DOHH2 (cell line): Measurements from ENCODE around the gene TNFSF4.

ENCODE experiments used
- H3F3A ChIP-seq: fragments of 200-600 bp; sonication (generic), shearing (Covaris generic); 2 replicates; pipeline ENCODE4 v1.6.0; 2016; ENCODE audit warnings: antibody characterized with exemption, mild to moderate bottlenecking; ENCODE audit not compliant: control insufficient read depth, insufficient read depth
- H3K27ac ChIP-seq: fragments of 200-600 bp; sonication (generic); 2 replicates; pipeline ENCODE4 v1.5.1; 2014; ENCODE audit warnings: low read depth, mild to moderate bottlenecking, low read length, moderate library complexity
- H3K27me3 ChIP-seq: fragments of 200-600 bp; sonication (generic); 2 replicates; pipeline ENCODE4 v1.6.1; 2014; ENCODE audit warnings: mild to moderate bottlenecking, low read length, mixed read lengths; ENCODE audit not compliant: control insufficient read depth
- H3K36me3 ChIP-seq: fragments of 200-600 bp; sonication (generic); 2 replicates; pipeline ENCODE4 v1.6.1; 2014; ENCODE audit warnings: mild to moderate bottlenecking, low read length, moderate library complexity, mixed read lengths; ENCODE audit not compliant: control insufficient read depth
- H3K4me1 ChIP-seq: fragments of 200-600 bp; sonication (generic); 2 replicates; pipeline ENCODE4 v1.6.1; 2014; ENCODE audit warnings: mild to moderate bottlenecking, low read length, mixed read lengths; ENCODE audit not compliant: control insufficient read depth
- H3K4me2 ChIP-seq: fragments of 200-600 bp; sonication (generic); 2 replicates; pipeline ENCODE4 v1.6.0; 2014; ENCODE audit warnings: mild to moderate bottlenecking, low read length, moderate library complexity
- H3K4me3 ChIP-seq: fragments of 200-600 bp; sonication (generic); 2 replicates; pipeline ENCODE4 v1.5.1; 2014; ENCODE audit warnings: mild to moderate bottlenecking, low read length, mixed read lengths
- H3K79me2 ChIP-seq: fragments of 200-600 bp; sonication (generic); 2 replicates; pipeline ENCODE4 v1.6.1; 2014; ENCODE audit warnings: mild to moderate bottlenecking, low read length, mixed read lengths; ENCODE audit not compliant: control insufficient read depth
- H3K9me2 ChIP-seq: fragments of 200-600 bp; sonication (generic); replicated peaks from 2 replicates; pipeline ENCODE4 v1.6.1; 2014; ENCODE audit warnings: mild to moderate bottlenecking, low read length, mixed read lengths; ENCODE audit not compliant: control insufficient read depth
- H3K9me3 ChIP-seq: fragments of 200-600 bp; sonication (generic); 2 replicates; pipeline ENCODE4 v1.6.1; 2014; ENCODE audit warnings: antibody characterized with exemption, low read length, mixed read lengths; ENCODE audit not compliant: control insufficient read depth, insufficient read depth
- H4K20me1 ChIP-seq: fragments of 200-600 bp; sonication (generic); 2 replicates; pipeline ENCODE4 v1.6.0; 2014; ENCODE audit warnings: low read depth, mild to moderate bottlenecking, antibody characterized with exemption, low read length, moderate library complexity; ENCODE audit not compliant: control insufficient read depth, insufficient read depth
- EZH2phosphoT487 ChIP-seq: fragments of 200-600 bp; sonication (generic); IDR thresholded peaks from 2 replicates; pipeline ENCODE4 v1.6.1; 2017; ENCODE audit warnings: borderline replicate concordance, mild to moderate bottlenecking, antibody characterized with exemption, low read length, moderate library complexity, mixed read lengths
- TF ChIP-seq, protein P1 (sequence below): fragments of 200-600 bp; sonication (generic); IDR thresholded peaks from one replicate; pipeline ENCODE4 v1.5.1; 2014; ENCODE audit warnings: antibody characterized with exemption, mild to moderate bottlenecking, low read depth, low read length; ENCODE audit not compliant: poor library complexity, severe bottlenecking

TNFSF4 gene

DNA sequence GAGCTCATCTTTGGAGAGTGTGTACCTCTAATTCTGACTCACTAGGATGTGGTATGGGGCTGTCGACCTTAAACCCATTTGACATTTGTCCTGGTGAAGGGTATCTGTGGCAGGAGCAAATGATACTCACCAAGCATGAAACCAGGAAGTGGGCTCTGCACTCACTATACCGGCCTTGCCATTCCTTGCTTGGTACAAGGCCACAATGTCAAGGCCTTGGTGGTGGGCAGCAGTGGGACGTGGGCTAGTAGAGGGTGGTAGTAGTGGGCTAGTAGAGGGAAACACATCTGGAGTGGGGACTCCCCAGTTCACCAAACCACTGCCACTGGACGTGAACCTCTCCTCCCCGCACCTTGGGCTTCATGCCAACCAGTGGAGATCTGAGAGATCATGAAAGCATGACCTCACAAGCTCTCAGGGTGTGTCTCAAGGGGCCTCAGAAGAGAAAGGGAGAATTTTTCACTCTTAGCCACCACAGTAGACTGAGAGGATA, 11.5 kb downstream of the TNFSF4 start:
- H3K9me2 ChIP-seq = no peaks in the 10 kb centered on the region
- no peak overlapping the region for H3K4me3 ChIP-seq
- no peaks in the 10 kb centered on the region for H4K20me1 ChIP-seq
- no peak overlapping the region for H3K4me2 ChIP-seq
- no peak overlapping the region for H3K27ac ChIP-seq
- no peaks in the 10 kb centered on the region for H3K27me3 ChIP-seq
- TF ChIP-seq, protein P1, sequence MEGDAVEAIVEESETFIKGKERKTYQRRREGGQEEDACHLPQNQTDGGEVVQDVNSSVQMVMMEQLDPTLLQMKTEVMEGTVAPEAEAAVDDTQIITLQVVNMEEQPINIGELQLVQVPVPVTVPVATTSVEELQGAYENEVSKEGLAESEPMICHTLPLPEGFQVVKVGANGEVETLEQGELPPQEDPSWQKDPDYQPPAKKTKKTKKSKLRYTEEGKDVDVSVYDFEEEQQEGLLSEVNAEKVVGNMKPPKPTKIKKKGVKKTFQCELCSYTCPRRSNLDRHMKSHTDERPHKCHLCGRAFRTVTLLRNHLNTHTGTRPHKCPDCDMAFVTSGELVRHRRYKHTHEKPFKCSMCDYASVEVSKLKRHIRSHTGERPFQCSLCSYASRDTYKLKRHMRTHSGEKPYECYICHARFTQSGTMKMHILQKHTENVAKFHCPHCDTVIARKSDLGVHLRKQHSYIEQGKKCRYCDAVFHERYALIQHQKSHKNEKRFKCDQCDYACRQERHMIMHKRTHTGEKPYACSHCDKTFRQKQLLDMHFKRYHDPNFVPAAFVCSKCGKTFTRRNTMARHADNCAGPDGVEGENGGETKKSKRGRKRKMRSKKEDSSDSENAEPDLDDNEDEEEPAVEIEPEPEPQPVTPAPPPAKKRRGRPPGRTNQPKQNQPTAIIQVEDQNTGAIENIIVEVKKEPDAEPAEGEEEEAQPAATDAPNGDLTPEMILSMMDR = no peak
- TF ChIP-seq EZH2phosphoT487 = no peak
- no peaks in the 10 kb centered on the region for H3K79me2 ChIP-seq
- no peaks in the 10 kb centered on the region for H3K4me1 ChIP-seq
- no peaks in the 10 kb centered on the region for H3K9me3 ChIP-seq
- H3K36me3 ChIP-seq = no peaks in the 10 kb centered on the region
- no peaks in the 10 kb centered on the region for H3F3A ChIP-seq

DNA sequence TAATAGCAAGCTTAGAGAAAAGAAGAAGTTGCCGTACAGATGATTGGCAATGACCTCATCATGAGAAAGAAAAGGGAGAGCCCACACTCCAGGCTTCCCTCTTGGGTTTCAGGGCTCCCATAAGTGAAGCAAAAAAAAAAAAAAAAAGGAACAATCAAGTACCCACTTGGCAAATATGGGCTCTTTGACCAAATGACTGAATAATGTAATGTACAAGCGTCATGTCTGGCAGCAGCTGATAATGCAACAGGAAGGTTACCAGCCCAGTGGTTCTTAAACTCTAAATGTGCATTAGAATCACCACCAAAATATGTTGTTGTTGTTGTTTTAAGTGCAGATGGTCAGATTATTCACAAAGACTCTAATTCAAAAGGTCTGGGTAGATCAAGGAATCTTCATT, 13.5 kb downstream of the TNFSF4 start:
- no peak for TF ChIP-seq EZH2phosphoT487
- TF ChIP-seq, protein P1 = no peak
- Histone ChIP-seq H3K4me3 (no peak overlapping the region), H3K9me3 (no peaks in the 10 kb centered on the region), H3K4me2 (no peak overlapping the region), H4K20me1 (no peaks in the 10 kb centered on the region), H3K36me3 (no peaks in the 10 kb centered on the region), H3K79me2 (no peaks in the 10 kb centered on the region), H3K27ac (no peak overlapping the region), H3K9me2 (no peaks in the 10 kb centered on the region), H3K27me3 (no peaks in the 10 kb centered on the region), H3F3A (no peaks in the 10 kb centered on the region), H3K4me1 (no peaks in the 10 kb centered on the region)

DNA sequence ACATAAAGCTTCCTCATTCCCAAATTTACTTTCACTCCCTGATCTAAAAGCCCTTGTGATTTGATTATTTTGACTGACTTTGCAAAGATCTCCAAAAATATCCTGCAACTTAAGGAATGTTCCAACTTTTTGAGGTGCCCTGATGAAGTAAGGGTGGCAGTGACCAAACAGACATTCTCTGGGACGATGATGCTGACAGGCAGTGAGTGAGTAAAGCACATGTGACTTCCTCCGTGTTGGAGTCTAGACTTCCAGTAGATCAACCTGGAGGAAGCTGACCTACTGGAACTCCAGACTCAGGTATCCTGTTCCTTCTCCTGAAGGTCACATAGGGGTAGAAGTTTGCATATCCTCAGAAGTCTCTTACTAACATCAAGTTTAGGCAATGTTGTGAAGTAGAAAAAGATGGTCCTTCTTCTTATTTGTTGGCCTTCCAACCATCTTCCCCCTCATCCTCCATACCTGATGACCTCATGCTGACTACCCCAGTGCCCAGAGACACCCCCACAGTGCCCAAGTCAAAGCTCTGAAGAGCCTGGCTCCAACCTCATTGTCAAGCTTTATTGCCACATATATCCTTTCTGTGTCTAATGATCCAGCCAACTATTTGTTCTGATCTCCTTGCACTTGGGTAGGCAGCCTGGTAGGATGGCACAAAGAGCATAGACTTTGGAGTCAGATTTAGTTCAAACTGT, 16.0 kb downstream of the TNFSF4 start:
- Histone ChIP-seq H3K27me3 (no peaks in the 10 kb centered on the region), H3K79me2 (no peaks in the 10 kb centered on the region), H4K20me1 (no peaks in the 10 kb centered on the region)

More for the DNA sequence above, 16.0 kb downstream of the TNFSF4 start:
- no peaks in the 10 kb centered on the region for H3K36me3 ChIP-seq
- TF ChIP-seq EZH2phosphoT487 = no peak
- TF ChIP-seq, protein P1 = no peak
- no peaks in the 10 kb centered on the region for H3K9me2 ChIP-seq
- H3K9me3 ChIP-seq = no peaks in the 10 kb centered on the region
- H3K27ac ChIP-seq = no peak overlapping the region
- no peak overlapping the region for H3K4me2 ChIP-seq
- H3K4me1 ChIP-seq = no peaks in the 10 kb centered on the region
- H3K4me3 ChIP-seq = no peak overlapping the region
- no peaks in the 10 kb centered on the region for H3F3A ChIP-seq
